HCT116 (cell line): Measurements from ENCODE around the gene IGF2BP3. TPM values are rescaled to one million over a fixed set of nuclear protein-coding genes. Genes with fewer than 3 reads are reported as not detected.

ENCODE experiments used
- ATAC-seq: fragments of 200-7000 bp; cut with Tn5 transposase; 2 replicates; pipeline ENCODE4 v1.9.1; 2020; ENCODE audit warnings: mild to moderate bottlenecking, moderate library complexity
- BruUV-seq: library from RNA; stranded (reverse); fragments of 400-500 nt; replicated peaks from 2 replicates; lab custom pipeline; 2021; lab: Mats Ljungman, UMichigan
- CTCF ChIA-PET: fragments of 300-600 bp; sonication (Branson Sonifier 250); formaldehyde crosslinking; loops from one replicate; lab custom pipeline; 2021; ENCODE audit warnings: antibody characterized with exemption; lab: Charles Lee
- POLR2A ChIA-PET: fragments of 300-600, 350-600 bp; sonication (Branson Sonifier 250); formaldehyde crosslinking; loops from one replicate; lab custom pipeline; 2021; ENCODE audit warnings: antibody characterized with exemption; lab: Charles Lee
- RAD21 ChIA-PET, 2 experiments: fragments of 300-600 bp; sonication (Branson Sonifier 250); formaldehyde crosslinking; loops; one replicate each; lab custom pipeline; 2023; ENCODE audit warnings: low total read pairs in 2 of 2; ENCODE audit not compliant: uncharacterized antibody in 2 of 2, unreplicated experiment in 2 of 2, low non-redundant PET in 1 of 2; lab: Charles Lee
- DNase-seq: peaks from one replicate; pipeline ENCODE4 v3.0.0-alpha.2; 2010; ENCODE audit warnings: low read depth, low spot score
- H2AFZ ChIP-seq: fragments of 200-600 bp; shearing (Covaris generic), sonication (generic); 2 replicates; pipeline ENCODE4 v1.6.1; 2017; ENCODE audit warnings: low read depth, mixed run types, mixed read lengths, antibody characterized with exemption, low read length; ENCODE audit not compliant: poor library complexity, severe bottlenecking
- H3K27ac ChIP-seq: 2 replicates; pipeline ENCODE4 v1.5.1; 2012; ENCODE audit warnings: low read depth, low read length
- H3K27me3 ChIP-seq: fragments of 200-600 bp; sonication (generic); 2 replicates; pipeline ENCODE4 v1.6.1; 2016; ENCODE audit warnings: mixed run types, low read length, mixed read lengths; ENCODE audit not compliant: insufficient read depth
- H3K36me3 ChIP-seq, 2 experiments: fragments of 200-500 bp in 1 of 2; fragments of 200-600 bp in 1 of 2; sonication (Bioruptor generic) in 1 of 2; sonication (generic) in 1 of 2; 2 replicates each; pipeline versions ENCODE4 v1.5.1 to v1.6.1; 2014 to 2016; ENCODE audit warnings: low read length in 2 of 2, inconsistent platforms in 1 of 2, mixed read lengths in 1 of 2, mixed run types in 1 of 2; ENCODE audit not compliant: insufficient read depth in 2 of 2, control insufficient read depth in 1 of 2
- H3K4me1 ChIP-seq, 2 experiments: fragments of 200-600 bp in 1 of 2; sonication (generic) in 1 of 2; 2 replicates each; pipeline versions ENCODE4 v1.5.1 to v1.6.1; 2012 to 2017; ENCODE audit warnings: low read length in 2 of 2, inconsistent platforms in 1 of 2, mild to moderate bottlenecking in 1 of 2, mixed read lengths in 1 of 2, mixed run types in 1 of 2, moderate library complexity in 1 of 2; ENCODE audit not compliant: insufficient read depth in 2 of 2, control insufficient read depth in 1 of 2
- H3K4me2 ChIP-seq: fragments of 200-600 bp; sonication (generic); 2 replicates; pipeline ENCODE4 v1.6.1; 2017; ENCODE audit warnings: mixed run types, low read length, mixed read lengths
- H3K4me3 ChIP-seq, 2 experiments: fragments of 200-600 bp in 1 of 2; sonication (generic) in 1 of 2; replicated peaks in 1 of 2; 2 replicates each; pipeline ENCODE4 v1.5.1; 2011 to 2016; ENCODE audit warnings: low read length in 2 of 2, control low read depth in 1 of 2, low read depth in 1 of 2, mild to moderate bottlenecking in 1 of 2, mixed read lengths in 1 of 2, mixed run types in 1 of 2
- H3K79me2 ChIP-seq: fragments of 200-600 bp; sonication (generic); 2 replicates; pipeline ENCODE4 v1.6.1; 2017; ENCODE audit warnings: mild to moderate bottlenecking, mixed run types, low read length, moderate library complexity, mixed read lengths; ENCODE audit not compliant: insufficient read depth
- H3K9ac ChIP-seq: fragments of 200-600 bp; sonication (generic); 2 replicates; pipeline ENCODE4 v1.6.1; 2016; ENCODE audit warnings: low read length, mixed read lengths
- H3K9me2 ChIP-seq: fragments of 200-600 bp; sonication (generic), shearing (Covaris generic); 2 replicates; pipeline ENCODE4 v1.6.1; 2017; ENCODE audit warnings: mixed run types, mild to moderate bottlenecking, moderate library complexity; ENCODE audit not compliant: insufficient read depth
- H3K9me3 ChIP-seq, 2 experiments: fragments of 200-500 bp in 1 of 2; fragments of 200-600 bp in 1 of 2; sonication (Bioruptor generic) in 1 of 2; sonication (generic) in 1 of 2; 2 replicates each; pipeline ENCODE4 v1.6.1; 2014 to 2017; ENCODE audit warnings: low read length in 2 of 2, mixed read lengths in 2 of 2, inconsistent platforms in 1 of 2, low read depth in 1 of 2, mild to moderate bottlenecking in 1 of 2, mixed run types in 1 of 2, moderate library complexity in 1 of 2; ENCODE audit not compliant: control insufficient read depth in 1 of 2, insufficient read depth in 1 of 2
- H4K20me1 ChIP-seq: fragments of 200-600 bp; sonication (generic), shearing (Covaris generic); 2 replicates; pipeline ENCODE4 v1.6.1; 2017; ENCODE audit warnings: mixed run types, mild to moderate bottlenecking, moderate library complexity; ENCODE audit not compliant: insufficient read depth
- CBX3 ChIP-seq: IDR thresholded peaks from 2 replicates; pipeline ENCODE4 v1.6.1; 2012; ENCODE audit warnings: low read depth
- EZH2 ChIP-seq: fragments of 200-600 bp; sonication (generic); IDR thresholded peaks from 2 replicates; pipeline ENCODE4 v1.6.1; 2017; ENCODE audit warnings: antibody characterized with exemption, mixed run types
- POLR2A ChIP-seq: IDR thresholded peaks from 2 replicates; pipeline ENCODE4 v1.7.0; 2011; ENCODE audit warnings: borderline replicate concordance; ENCODE audit not compliant: insufficient read depth, insufficient read length; ENCODE audit errors: extremely low read depth
- ZNF274 ChIP-seq: fragments of 200-500 bp; sonication (Bioruptor generic); IDR thresholded peaks from 2 replicates; pipeline ENCODE4 v1.6.1; 2014; ENCODE audit warnings: mild to moderate bottlenecking, low read depth, low read length, inconsistent platforms
- intact Hi-C: fragments of 100-400 bp; cut with micrococcal nuclease; formaldehyde crosslinking; loops from 2 replicates; pipeline ENCODE4 v1.10.0; 2022
- total RNA-seq: library from RNA; stranded (reverse); gene quantifications from one replicate; pipeline ENCODE4 v1.2.1, GENCODE V29; 2021; ENCODE audit not compliant: unreplicated experiment
- TF ChIP-seq, protein P1 (sequence below), 3 experiments: fragments of 200-600 bp in 1 of 3; sonication (generic) in 1 of 3; IDR thresholded peaks in 2 of 3; conservative IDR thresholded peaks in 1 of 3; 2 replicates each; pipeline ENCODE4 v1.5.1; 2012 to 2017; ENCODE audit warnings: low read depth in 2 of 3, low read length in 2 of 3, antibody characterized with exemption in 1 of 3, borderline replicate concordance in 1 of 3, control low read depth in 1 of 3, mild to moderate bottlenecking in 1 of 3, mixed read lengths in 1 of 3, mixed run types in 1 of 3, moderate library complexity in 1 of 3; ENCODE audit not compliant: insufficient read depth in 1 of 3
- TF ChIP-seq, protein P2 (sequence below): IDR thresholded peaks from 2 replicates; pipeline ENCODE4 v1.6.1; 2011; ENCODE audit warnings: mild to moderate bottlenecking, low read length, moderate library complexity; ENCODE audit not compliant: insufficient replicate concordance; ENCODE audit errors: extremely low read depth

The IGF2BP3 gene
- total RNA-seq, 1 experiment from 2014 or later = 79.1 TPM

DNA sequence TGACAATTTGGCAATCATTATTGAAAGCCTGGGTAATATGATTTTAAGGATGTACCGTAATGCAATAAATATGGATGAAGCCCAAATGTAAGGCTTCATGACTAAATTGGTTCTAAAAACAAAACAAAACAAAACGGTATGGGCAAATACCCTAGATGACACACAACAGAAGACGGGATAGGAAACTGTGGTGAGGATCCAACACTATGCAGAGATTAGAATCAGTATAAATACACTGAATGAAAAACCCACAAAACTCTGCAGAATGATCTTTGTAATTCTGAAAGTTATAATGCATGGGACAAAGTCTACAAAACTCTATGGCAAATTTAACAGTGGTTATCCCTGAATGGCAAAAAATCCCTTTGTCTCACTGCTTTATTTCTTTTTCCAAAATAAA lies 113.6 kb downstream of the IGF2BP3 start (continued):
- TF ChIP-seq, protein P1, sequence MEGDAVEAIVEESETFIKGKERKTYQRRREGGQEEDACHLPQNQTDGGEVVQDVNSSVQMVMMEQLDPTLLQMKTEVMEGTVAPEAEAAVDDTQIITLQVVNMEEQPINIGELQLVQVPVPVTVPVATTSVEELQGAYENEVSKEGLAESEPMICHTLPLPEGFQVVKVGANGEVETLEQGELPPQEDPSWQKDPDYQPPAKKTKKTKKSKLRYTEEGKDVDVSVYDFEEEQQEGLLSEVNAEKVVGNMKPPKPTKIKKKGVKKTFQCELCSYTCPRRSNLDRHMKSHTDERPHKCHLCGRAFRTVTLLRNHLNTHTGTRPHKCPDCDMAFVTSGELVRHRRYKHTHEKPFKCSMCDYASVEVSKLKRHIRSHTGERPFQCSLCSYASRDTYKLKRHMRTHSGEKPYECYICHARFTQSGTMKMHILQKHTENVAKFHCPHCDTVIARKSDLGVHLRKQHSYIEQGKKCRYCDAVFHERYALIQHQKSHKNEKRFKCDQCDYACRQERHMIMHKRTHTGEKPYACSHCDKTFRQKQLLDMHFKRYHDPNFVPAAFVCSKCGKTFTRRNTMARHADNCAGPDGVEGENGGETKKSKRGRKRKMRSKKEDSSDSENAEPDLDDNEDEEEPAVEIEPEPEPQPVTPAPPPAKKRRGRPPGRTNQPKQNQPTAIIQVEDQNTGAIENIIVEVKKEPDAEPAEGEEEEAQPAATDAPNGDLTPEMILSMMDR (IDR thresholded peaks at IDR 0.05 in 2 of 3, conservative IDR thresholded peaks at IDR 0.05 in 1 of 3; ENCODE audit: borderline replicate concordance in 1 of 3, insufficient read depth in 1 of 3, low read depth in 2 of 3, low read length in 2 of 3) = no peak
- TF ChIP-seq ZNF274 = no peak
- no peak for TF ChIP-seq POLR2A
- no peak for TF ChIP-seq EZH2

DNA sequence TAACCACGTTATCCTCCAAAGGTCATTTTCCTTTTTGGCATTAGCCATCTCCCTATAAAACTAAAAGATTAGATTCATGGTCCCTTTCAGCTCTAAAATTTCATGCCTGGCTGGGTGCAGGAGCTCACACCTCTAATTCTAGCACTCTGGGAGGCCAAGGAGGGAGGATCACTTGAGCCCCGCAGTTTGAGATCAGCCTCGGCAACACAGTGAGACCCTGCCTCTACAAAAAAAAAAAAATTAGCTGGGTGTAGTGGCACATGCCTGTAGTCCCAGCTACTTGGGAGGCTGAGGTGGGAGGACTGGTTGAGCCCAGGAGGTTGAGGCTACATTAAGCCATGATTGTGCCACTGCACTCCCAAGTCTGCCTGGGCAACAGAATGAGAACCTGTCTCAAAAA lies 114.1 kb downstream of the IGF2BP3 start:
- no peaks in the 10 kb centered on the region for H3K9me2 ChIP-seq

More for the DNA sequence above, 114.1 kb downstream of the IGF2BP3 start:
- Histone ChIP-seq H2AFZ (no peak overlapping the region), H3K4me1 (peaks cover 81 to 85% of the 10 kb centered on the region in 2 experiments), H3K36me3 (no peaks in the 10 kb centered on the region), H3K4me2 (no peak overlapping the region), H3K9me3 (no peaks in the 10 kb centered on the region), H3K79me2 (peaks cover 37% of the 10 kb centered on the region), H4K20me1 (no peaks in the 10 kb centered on the region), H3K9ac (no peak overlapping the region), H3K27ac (no peak overlapping the region; the same call in 1 of the 2 replicates), H3K4me3 (no peak overlapping the region), H3K27me3 (no peaks in the 10 kb centered on the region)
- ChIA-PET POLR2A (no interaction called here), CTCF (no interaction called here), RAD21 (interaction anchor here in 1 of 2 experiments (0.6 kb wide), 1 partner anchor 78 kb away, joined by 6 read pairs; no protein-coding TSS in a partner anchor)
- ATAC-seq = no peak
- no peak for DNase-seq
- BruUV-seq = no TSS peak
- TF ChIP-seq CBX3 = no peak
- TF ChIP-seq, protein P2, sequence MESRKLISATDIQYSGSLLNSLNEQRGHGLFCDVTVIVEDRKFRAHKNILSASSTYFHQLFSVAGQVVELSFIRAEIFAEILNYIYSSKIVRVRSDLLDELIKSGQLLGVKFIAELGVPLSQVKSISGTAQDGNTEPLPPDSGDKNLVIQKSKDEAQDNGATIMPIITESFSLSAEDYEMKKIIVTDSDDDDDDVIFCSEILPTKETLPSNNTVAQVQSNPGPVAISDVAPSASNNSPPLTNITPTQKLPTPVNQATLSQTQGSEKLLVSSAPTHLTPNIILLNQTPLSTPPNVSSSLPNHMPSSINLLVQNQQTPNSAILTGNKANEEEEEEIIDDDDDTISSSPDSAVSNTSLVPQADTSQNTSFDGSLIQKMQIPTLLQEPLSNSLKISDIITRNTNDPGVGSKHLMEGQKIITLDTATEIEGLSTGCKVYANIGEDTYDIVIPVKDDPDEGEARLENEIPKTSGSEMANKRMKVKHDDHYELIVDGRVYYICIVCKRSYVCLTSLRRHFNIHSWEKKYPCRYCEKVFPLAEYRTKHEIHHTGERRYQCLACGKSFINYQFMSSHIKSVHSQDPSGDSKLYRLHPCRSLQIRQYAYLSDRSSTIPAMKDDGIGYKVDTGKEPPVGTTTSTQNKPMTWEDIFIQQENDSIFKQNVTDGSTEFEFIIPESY = no peak
- intact Hi-C loops = loop anchor here (2.0 to 5.0 kb wide), 3 partner anchors 83 to 191 kb away; no protein-coding TSS in a partner anchor
